ENCODE measurements around the gene MCU. TPM values are rescaled to one million over a fixed set of nuclear protein-coding genes. Genes with fewer than 3 reads are reported as not detected.

Gene MCU
- total and polyA plus RNA-seq, 2 of the 8 experiments (the other 6 are each of a cell fraction or from before 2014, with no cell fraction given): 51.6 to 62.2 TPM

GRCh38 chr10:72736828-72737220 lies 44.9 kb downstream of the MCU start:
- WGBS, 2 experiments (ENCODE audit: extremely low coverage in 1 of 2, insufficient coverage in 1 of 2, insufficient read length in 1 of 2, insufficient replicate concordance in 2 of 2, low coverage in 1 of 2, low lambda C conversion rate in 2 of 2, missing lambda C conversion rate in 1 of 2): 88% methylated on average over 4 of the region's 4 CpGs; no CpG with 5 or more reads in 1 of the 2 experiments
- Histone ChIP-seq H3K14ac (ENCODE audit: insufficient read length) (no peak overlapping the region), H3K36me3 (ENCODE audit: control insufficient read depth in 2 of 4, insufficient read depth in 4 of 4, low read length in 3 of 4) (no peaks in the 10 kb centered on the region), H3K4me2 (ENCODE audit: insufficient read depth in 1 of 2, low read depth in 2 of 2, low read length in 2 of 2) (no peak overlapping the region), H2BK20ac (ENCODE audit: low read length) (no peak overlapping the region), H3K4ac (replicated peaks; ENCODE audit: insufficient read length, low read depth, low read length) (no peak overlapping the region), H3K23me2 (ENCODE audit: low read depth, low read length) (no peaks in the 10 kb centered on the region), H3K56ac (replicated peaks; ENCODE audit: insufficient read length, low read depth, low read length) (no peak overlapping the region), H4K20me1 (replicated peaks in 1 of 2; ENCODE audit: control insufficient read depth in 1 of 2, insufficient read depth in 2 of 2, low read length in 2 of 2) (no peaks in the 10 kb centered on the region), H3K27me3 (replicated peaks in 1 of 4; ENCODE audit: control insufficient read depth in 3 of 4, extremely low read depth in 1 of 4, insufficient read depth in 3 of 4, low read length in 3 of 4) (no peaks in the 10 kb centered on the region), H2BK5ac (ENCODE audit: low read depth, low read length) (no peak overlapping the region), H3K4me3 (ENCODE audit: extremely low read depth in 1 of 4, insufficient read depth in 2 of 4, low read depth in 3 of 4, low read length in 4 of 4) (no peak overlapping the region), H3K9ac (replicated peaks in 1 of 4; ENCODE audit: extremely low read depth in 1 of 4, low read depth in 3 of 4, low read length in 3 of 4) (no peak overlapping the region), H3K79me2 (ENCODE audit: control insufficient read depth in 1 of 2, insufficient read depth in 2 of 2, low read length in 2 of 2) (peaks cover 0 to 89% of the 10 kb centered on the region in 2 experiments; a peak in 3 of 4 replicates), H2AFZ (ENCODE audit: low read length) (no peak overlapping the region), H4K91ac (replicated peaks; ENCODE audit: insufficient read length, low read length) (no peak overlapping the region), H4K5ac (ENCODE audit: insufficient read length, low read depth, low read length) (no peak overlapping the region), H2AK5ac (ENCODE audit: low read depth, low read length) (no peak overlapping the region), H3K79me1 (ENCODE audit: low read depth, low read length) (no peaks in the 10 kb centered on the region), H2BK15ac (ENCODE audit: low read length) (no peak overlapping the region), H3K27ac (ENCODE audit: low read depth, low read length) (no peak overlapping the region), H3K4me1 (replicated peaks in 1 of 4; ENCODE audit: control insufficient read depth in 3 of 4, insufficient read depth in 4 of 4, low read length in 3 of 4) (no peaks in the 10 kb centered on the region; a peak in 3 of 7 replicates), H4K8ac (ENCODE audit: extremely low read depth, insufficient read depth, low read length) (no peak overlapping the region), H3K18ac (ENCODE audit: extremely low read depth, low read length) (no peak overlapping the region), H3K23ac (ENCODE audit: insufficient read length) (no peak overlapping the region), H2BK120ac (replicated peaks; ENCODE audit: low read depth, low read length) (no peak overlapping the region), H3K9me3 (ENCODE audit: insufficient read depth in 2 of 2, low read depth in 1 of 2, low read length in 1 of 2) (no peaks in the 10 kb centered on the region), H2BK12ac (ENCODE audit: low read depth, low read length) (no peak overlapping the region)
- ChIA-PET POLR2A (ENCODE audit: partially characterized antibody) (no interaction called here), CTCF (ENCODE audit: partially characterized antibody) (no interaction called here)
- no peak for FAIRE-seq
- DNase-seq (ENCODE audit: low read depth in 1 of 2, low spot score in 2 of 2): no peak
- TF ChIP-seq HDAC2 (IDR thresholded peaks at IDR 0.05; ENCODE audit: borderline replicate concordance in 1 of 2, low read depth in 2 of 2, low read length in 2 of 2): no peak
- TF ChIP-seq PHF8 (conservative IDR thresholded peaks at IDR 0.05; ENCODE audit: low read depth, low read length): no peak
- no peak for TF ChIP-seq ZNF274 (IDR thresholded peaks at IDR 0.05; ENCODE audit: borderline replicate concordance, extremely low read depth, low read length)
- no peak for TF ChIP-seq MAFK (IDR thresholded peaks at IDR 0.05; ENCODE audit: low read depth, low read length)
- TF ChIP-seq NANOG (IDR thresholded peaks at IDR 0.05; ENCODE audit: insufficient read depth, low read depth, low read length, poor library complexity, severe bottlenecking): no peak
- TF ChIP-seq KDM1A (IDR thresholded peaks at IDR 0.05; ENCODE audit: borderline replicate concordance, low read length): no peak
- TF ChIP-seq POLR2A (IDR thresholded peaks at IDR 0.05; ENCODE audit: control extremely low read depth in 1 of 2, low read depth in 2 of 2, low read length in 2 of 2): no peak
- TF ChIP-seq CTCF (IDR thresholded peaks at IDR 0.05; ENCODE audit: control extremely low read depth in 1 of 3, insufficient read depth in 1 of 3, low read depth in 1 of 3, low read length in 3 of 3): no peak
- no peak for TF ChIP-seq GTF2F1 (IDR thresholded peaks at IDR 0.05; ENCODE audit: borderline replicate concordance, low read depth, low read length)
- TF ChIP-seq RAD21 (IDR thresholded peaks at IDR 0.05 in 1 of 2, conservative IDR thresholded peaks at IDR 0.05 in 1 of 2; ENCODE audit: low read depth in 2 of 2, low read length in 2 of 2): no peak
